GM23338 (cell line): ENCODE measurements around the gene PAIP1. TPM values are rescaled to one million over a fixed set of nuclear protein-coding genes. Genes with fewer than 3 reads are reported as not detected.

Experiments used
- ATAC-seq: fragments of 200-7000 bp; cut with Tn5 transposase; 3 replicates; pipeline ENCODE4 v1.9.1; 2020
- DNase-seq: peaks from one replicate; pipeline ENCODE4 v3.0.0-alpha.2; 2015; ENCODE audit warnings: low spot score
- H2AFZ ChIP-seq: fragments of 200-600 bp; sonication (generic); 2 replicates; pipeline ENCODE4 v1.8.0; 2016; ENCODE audit warnings: antibody characterized with exemption, mild to moderate bottlenecking, moderate library complexity
- H3F3A ChIP-seq: fragments of 200-600 bp; sonication (generic); replicated peaks from 2 replicates; pipeline ENCODE4 v1.8.0; 2017; ENCODE audit warnings: antibody characterized with exemption, mixed run types, low read depth
- H3K27ac ChIP-seq: fragments of 200-600 bp; sonication (generic); 2 replicates; pipeline ENCODE4 v1.6.1; 2016; ENCODE audit warnings: low read depth
- H3K27me3 ChIP-seq: fragments of 200-600 bp; sonication (generic); 2 replicates; pipeline ENCODE4 v1.8.0; 2016; ENCODE audit warnings: mild to moderate bottlenecking, mixed run types, moderate library complexity; ENCODE audit not compliant: insufficient read depth
- H3K36me3 ChIP-seq: fragments of 200-600 bp; sonication (generic); 2 replicates; pipeline ENCODE4 v1.8.0; 2016; ENCODE audit warnings: mild to moderate bottlenecking; ENCODE audit not compliant: insufficient read depth
- H3K4me1 ChIP-seq: fragments of 200-600 bp; sonication (generic); 2 replicates; pipeline ENCODE4 v1.8.0; 2016; ENCODE audit warnings: mild to moderate bottlenecking, moderate library complexity; ENCODE audit not compliant: insufficient read depth
- H3K4me2 ChIP-seq: fragments of 200-600 bp; sonication (generic); 2 replicates; pipeline ENCODE4 v1.7.1; 2017; ENCODE audit warnings: mixed run types
- H3K4me3 ChIP-seq: fragments of 200-600 bp; sonication (generic); 2 replicates; pipeline ENCODE4 v1.6.1; 2016; ENCODE audit warnings: mixed run types
- H3K79me2 ChIP-seq: fragments of 200-600 bp; sonication (generic); replicated peaks from 2 replicates; pipeline ENCODE4 v1.8.0; 2017; ENCODE audit warnings: mild to moderate bottlenecking; ENCODE audit not compliant: insufficient read depth
- H3K9me2 ChIP-seq: fragments of 200-600 bp; sonication (generic); 2 replicates; pipeline ENCODE4 v1.8.0; 2017; ENCODE audit not compliant: insufficient read depth
- H4K20me1 ChIP-seq: fragments of 200-600 bp; sonication (generic); replicated peaks from 2 replicates; pipeline ENCODE4 v1.8.0; 2017; ENCODE audit warnings: mild to moderate bottlenecking; ENCODE audit not compliant: insufficient read depth
- H3K27ac Mint-ChIP-seq: 2 replicates; pipeline ENCODE4 v1.8.0; 2020; ENCODE audit warnings: inconsistent platforms, mild to moderate bottlenecking, moderate library complexity, mixed read lengths
- H3K27me3 Mint-ChIP-seq: 3 replicates; pipeline ENCODE4 v1.8.0; 2022; ENCODE audit warnings: low read depth, mild to moderate bottlenecking, moderate library complexity, mixed read lengths, inconsistent platforms; ENCODE audit not compliant: insufficient read depth, poor library complexity
- H3K36me3 Mint-ChIP-seq: 3 replicates; pipeline ENCODE4 v1.8.0; 2021; ENCODE audit warnings: low read depth, mild to moderate bottlenecking, inconsistent platforms, moderate library complexity, mixed read lengths
- H3K4me1 Mint-ChIP-seq: 3 replicates; pipeline ENCODE4 v1.8.0; 2020; ENCODE audit warnings: mild to moderate bottlenecking, inconsistent platforms, mixed read lengths
- H3K4me3 Mint-ChIP-seq: 3 replicates; pipeline ENCODE4 v1.8.0; 2021; ENCODE audit warnings: moderate library complexity, mild to moderate bottlenecking, inconsistent platforms, mixed read lengths
- H3K9me3 Mint-ChIP-seq: 3 replicates; pipeline ENCODE4 v1.8.0; 2020; ENCODE audit warnings: moderate library complexity, mild to moderate bottlenecking, inconsistent platforms, mixed read lengths
- CREB1 ChIP-seq: fragments of 250-450 bp; sonication (Bioruptor Pico); IDR thresholded peaks from 2 replicates; pipeline ENCODE4 v1.5.0; 2020; ENCODE audit warnings: low read depth, mild to moderate bottlenecking, moderate library complexity
- CTCF ChIP-seq, 2 experiments: fragments of 200-600 bp in 1 of 2; sonication (generic) in 1 of 2; conservative IDR thresholded peaks; 2 replicates each; pipeline versions ENCODE4 v1.5.1 to v1.6.1; 2016 to 2017; ENCODE audit warnings: antibody characterized with exemption in 2 of 2, low read depth in 2 of 2, mild to moderate bottlenecking in 2 of 2, moderate library complexity in 1 of 2
- EZH2 ChIP-seq: fragments of 200-600 bp; sonication (generic); IDR thresholded peaks from one replicate; pipeline ENCODE4 v1.8.0; 2017; ENCODE audit warnings: antibody characterized with exemption, mild to moderate bottlenecking, low read depth; ENCODE audit not compliant: unreplicated experiment
- EZH2phosphoT487 ChIP-seq: fragments of 200-600 bp; sonication (generic); IDR thresholded peaks from one replicate; pipeline ENCODE4 v1.8.1; 2018; ENCODE audit warnings: antibody characterized with exemption; ENCODE audit not compliant: unreplicated experiment
- JUNB ChIP-seq: IDR thresholded peaks from one replicate; pipeline ENCODE4 v1.6.1; 2016; ENCODE audit warnings: antibody characterized with exemption; ENCODE audit not compliant: unreplicated experiment
- REST ChIP-seq: IDR thresholded peaks from one replicate; pipeline ENCODE4 v1.6.1; 2018; ENCODE audit warnings: antibody characterized with exemption; ENCODE audit not compliant: unreplicated experiment
- STAT1 ChIP-seq: IDR thresholded peaks from one replicate; pipeline ENCODE4 v1.6.1; 2016; ENCODE audit warnings: antibody characterized with exemption; ENCODE audit not compliant: unreplicated experiment
- ZNF114 ChIP-seq: fragments of 250-450 bp; sonication (Bioruptor Pico); IDR thresholded peaks from 2 replicates; pipeline ENCODE4 v1.5.0; 2020; ENCODE audit warnings: mild to moderate bottlenecking, moderate library complexity
- ZNF331 ChIP-seq: fragments of 250-450 bp; sonication (Bioruptor Pico); IDR thresholded peaks from 2 replicates; pipeline ENCODE4 v1.5.0; 2020; ENCODE audit warnings: low read depth, mild to moderate bottlenecking, moderate library complexity
- ZNF462 ChIP-seq: fragments of 250-450 bp; sonication (Bioruptor Pico); IDR thresholded peaks from 2 replicates; pipeline ENCODE4 v1.5.0; 2020; ENCODE audit warnings: mild to moderate bottlenecking, moderate library complexity
- polyA plus RNA-seq: library from polyadenylated mRNA; unstranded; fragments of >200 nt; fragmentation: Nextera tagmentation; extraction: Ambion mirVana; gene quantifications from 2 replicates; pipeline ENCODE4 v1.2.1, GENCODE V29; 2016
- total RNA-seq: library from RNA; depleted of rRNA; stranded (reverse); fragments of >200 nt; shearing (Covaris generic); gene quantifications from 2 replicates; pipeline ENCODE4 v1.2.3, GENCODE V29; 2014
- TF ChIP-seq, protein P1 (sequence below): IDR thresholded peaks from 2 replicates; pipeline ENCODE4 v1.6.1; 2016; ENCODE audit warnings: antibody characterized with exemption

The PAIP1 gene
- total and polyA plus RNA-seq, 2 experiments from 2014 or later: 108 to 140 TPM

GRCh38 chr5:43520615-43521014 is 36.3 kb downstream of the PAIP1 start:
- Mint-ChIP-seq H3K27me3 (peaks cover 3% of the 10 kb centered on the region), H3K4me3 (no peak overlapping the region), H3K36me3 (peaks cover 26% of the 10 kb centered on the region), H3K4me1 (peaks cover 5% of the 10 kb centered on the region), H3K9me3 (peaks cover 3% of the 10 kb centered on the region), H3K27ac (no peak overlapping the region)
- no peaks in the 10 kb centered on the region for H3F3A ChIP-seq
- no peaks in the 10 kb centered on the region for H3K79me2 ChIP-seq
- no peak overlapping the region for H2AFZ ChIP-seq
- H3K27ac ChIP-seq: no peak overlapping the region
- H3K36me3 ChIP-seq: no peaks in the 10 kb centered on the region
- H3K9me2 ChIP-seq: no peaks in the 10 kb centered on the region
- no peak overlapping the region for H3K4me3 ChIP-seq
- DNase-seq (no peak), ATAC-seq (no peak)
- no peaks in the 10 kb centered on the region for H3K27me3 ChIP-seq
- no peak for TF ChIP-seq ZNF462 (CRISPR knock-in tag)
- TF ChIP-seq EZH2: no peak
- TF ChIP-seq STAT1: no peak
- TF ChIP-seq ZNF331 (CRISPR knock-in tag): no peak
- no peak for TF ChIP-seq CTCF (conservative IDR thresholded peaks at IDR 0.05; ENCODE audit: low read depth in 2 of 2)
- TF ChIP-seq JUNB: no peak
- TF ChIP-seq REST: no peak
- TF ChIP-seq EZH2phosphoT487: no peak
- TF ChIP-seq, protein P1, sequence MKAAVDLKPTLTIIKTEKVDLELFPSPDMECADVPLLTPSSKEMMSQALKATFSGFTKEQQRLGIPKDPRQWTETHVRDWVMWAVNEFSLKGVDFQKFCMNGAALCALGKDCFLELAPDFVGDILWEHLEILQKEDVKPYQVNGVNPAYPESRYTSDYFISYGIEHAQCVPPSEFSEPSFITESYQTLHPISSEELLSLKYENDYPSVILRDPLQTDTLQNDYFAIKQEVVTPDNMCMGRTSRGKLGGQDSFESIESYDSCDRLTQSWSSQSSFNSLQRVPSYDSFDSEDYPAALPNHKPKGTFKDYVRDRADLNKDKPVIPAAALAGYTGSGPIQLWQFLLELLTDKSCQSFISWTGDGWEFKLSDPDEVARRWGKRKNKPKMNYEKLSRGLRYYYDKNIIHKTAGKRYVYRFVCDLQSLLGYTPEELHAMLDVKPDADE: no peak
- no peak for TF ChIP-seq CREB1 (CRISPR knock-in tag)
- TF ChIP-seq ZNF114 (CRISPR knock-in tag): no peak
- H3K4me1 ChIP-seq: 0 out of 2 replicates have a peak, but pooled peaks cover 4% of the 10 kb centered on the region
- H4K20me1 ChIP-seq: no peaks in the 10 kb centered on the region
- H3K4me2 ChIP-seq: no peak overlapping the region
